ENCODE results near the gene SPATA32. TPM values are rescaled to one million over a fixed set of nuclear protein-coding genes. Genes with fewer than 3 reads are reported as not detected.

The SPATA32 gene
- total RNA-seq, 6 experiments from 2014 or later = not detected

- Histone ChIP-seq H3K9me3 (no peaks in the 10 kb centered on the region), H3K27ac (no peak overlapping the region), H3K36me3 (peaks cover 7 to 65% (median 22%) of the 10 kb centered on the region in 4 donors), H3K4me3 (no peak overlapping the region), H3K4me1 (peaks cover 0 to 26% (median 12%) of the 10 kb centered on the region in 4 donors), H3K27me3 (no peaks in the 10 kb centered on the region)
- TF ChIP-seq, protein P1, sequence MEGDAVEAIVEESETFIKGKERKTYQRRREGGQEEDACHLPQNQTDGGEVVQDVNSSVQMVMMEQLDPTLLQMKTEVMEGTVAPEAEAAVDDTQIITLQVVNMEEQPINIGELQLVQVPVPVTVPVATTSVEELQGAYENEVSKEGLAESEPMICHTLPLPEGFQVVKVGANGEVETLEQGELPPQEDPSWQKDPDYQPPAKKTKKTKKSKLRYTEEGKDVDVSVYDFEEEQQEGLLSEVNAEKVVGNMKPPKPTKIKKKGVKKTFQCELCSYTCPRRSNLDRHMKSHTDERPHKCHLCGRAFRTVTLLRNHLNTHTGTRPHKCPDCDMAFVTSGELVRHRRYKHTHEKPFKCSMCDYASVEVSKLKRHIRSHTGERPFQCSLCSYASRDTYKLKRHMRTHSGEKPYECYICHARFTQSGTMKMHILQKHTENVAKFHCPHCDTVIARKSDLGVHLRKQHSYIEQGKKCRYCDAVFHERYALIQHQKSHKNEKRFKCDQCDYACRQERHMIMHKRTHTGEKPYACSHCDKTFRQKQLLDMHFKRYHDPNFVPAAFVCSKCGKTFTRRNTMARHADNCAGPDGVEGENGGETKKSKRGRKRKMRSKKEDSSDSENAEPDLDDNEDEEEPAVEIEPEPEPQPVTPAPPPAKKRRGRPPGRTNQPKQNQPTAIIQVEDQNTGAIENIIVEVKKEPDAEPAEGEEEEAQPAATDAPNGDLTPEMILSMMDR (IDR thresholded peaks at IDR 0.05) = no peak
- TF ChIP-seq POLR2A (IDR thresholded peaks at IDR 0.05) = no peak
- intact Hi-C loops (cut with DNase I) = no loop called here
- no peak for ATAC-seq
- no peak for DNase-seq
- WGBS (ENCODE audit: insufficient coverage, low coverage, low lambda C conversion rate, missing lambda C conversion rate) = 86% methylated on average over 2 of the region's 3 CpGs
Measured at GRCh38 chr17:45271603-45272002, 9.7 kb upstream of the SPATA32 start.

GRCh38 chr17:45270828-45271418 is 9.0 kb upstream of the SPATA32 start:
- intact Hi-C loops (cut with DNase I) = no loop called here
- Histone ChIP-seq H3K4me1 (peaks cover 0 to 26% (median 12%) of the 10 kb centered on the region in 4 donors), H3K27me3 (no peaks in the 10 kb centered on the region), H3K9me3 (no peaks in the 10 kb centered on the region), H3K27ac (no peak overlapping the region), H3K4me3 (no peak overlapping the region), H3K36me3 (peaks cover 7 to 71% (median 24%) of the 10 kb centered on the region in 4 donors)
- WGBS (ENCODE audit: insufficient coverage, low coverage, low lambda C conversion rate, missing lambda C conversion rate) = 96% methylated on average over 3 of the region's 13 CpGs
- TF ChIP-seq POLR2A (IDR thresholded peaks at IDR 0.05) = no peak
- TF ChIP-seq, protein P1 (IDR thresholded peaks at IDR 0.05) = peak; percentile 26 to 41 (median 31)
- DNase-seq (peak in 1 of 3 donors; percentile 45), ATAC-seq (peak in 1 of 4 donors; percentile 24)

GRCh38 chr17:45269912-45270311 is 8.0 kb upstream of the SPATA32 start:
- H3K27me3 ChIP-seq = no peaks in the 10 kb centered on the region
- peaks cover 7 to 71% (median 26%) of the 10 kb centered on the region in 4 donors for H3K36me3 ChIP-seq
- no peak overlapping the region for H3K27ac ChIP-seq
- peaks cover 0 to 26% (median 11%) of the 10 kb centered on the region in 4 donors for H3K4me1 ChIP-seq
- H3K9me3 ChIP-seq = no peaks in the 10 kb centered on the region
- H3K4me3 ChIP-seq = no peak overlapping the region
- ATAC-seq = no peak
- no peak for DNase-seq
- intact Hi-C loops (cut with DNase I) = no loop called here
- WGBS (ENCODE audit: insufficient coverage, low coverage, low lambda C conversion rate, missing lambda C conversion rate) = 92% methylated on average over 2 of the region's 7 CpGs
- TF ChIP-seq, protein P1 (IDR thresholded peaks at IDR 0.05) = no peak
- TF ChIP-seq POLR2A (IDR thresholded peaks at IDR 0.05) = no peak

- intact Hi-C loops (cut with DNase I) = no loop called here
- DNase-seq (no peak), ATAC-seq (no peak)
- TF ChIP-seq POLR2A (IDR thresholded peaks at IDR 0.05) = no peak
- TF ChIP-seq, protein P1 (IDR thresholded peaks at IDR 0.05) = no peak
- peaks cover 0 to 21% (median 0%) of the 10 kb centered on the region in 4 donors for H3K4me1 ChIP-seq
- 80% methylated on average over 1 of the region's 10 CpGs for WGBS (ENCODE audit: insufficient coverage, low coverage, low lambda C conversion rate, missing lambda C conversion rate)
- peaks cover 5 to 61% (median 26%) of the 10 kb centered on the region in 4 donors for H3K36me3 ChIP-seq
- no peak overlapping the region for H3K27ac ChIP-seq
- no peaks in the 10 kb centered on the region for H3K9me3 ChIP-seq
- no peaks in the 10 kb centered on the region for H3K27me3 ChIP-seq
- no peak overlapping the region for H3K4me3 ChIP-seq
Measured at GRCh38 chr17:45267436-45268055, 5.7 kb upstream of the SPATA32 start.
